ENCODE measurements around the gene ZNF213. TPM values are rescaled to one million over a fixed set of nuclear protein-coding genes. Genes with fewer than 3 reads are reported as not detected.
A peak's percentile ranks its signal among the peaks of the same experiment; 100 is the strongest.

The ZNF213 gene
- total RNA-seq, 6 experiments from 2014 or later, result 1.3 to 4.4 (median 1.7) TPM

DNA sequence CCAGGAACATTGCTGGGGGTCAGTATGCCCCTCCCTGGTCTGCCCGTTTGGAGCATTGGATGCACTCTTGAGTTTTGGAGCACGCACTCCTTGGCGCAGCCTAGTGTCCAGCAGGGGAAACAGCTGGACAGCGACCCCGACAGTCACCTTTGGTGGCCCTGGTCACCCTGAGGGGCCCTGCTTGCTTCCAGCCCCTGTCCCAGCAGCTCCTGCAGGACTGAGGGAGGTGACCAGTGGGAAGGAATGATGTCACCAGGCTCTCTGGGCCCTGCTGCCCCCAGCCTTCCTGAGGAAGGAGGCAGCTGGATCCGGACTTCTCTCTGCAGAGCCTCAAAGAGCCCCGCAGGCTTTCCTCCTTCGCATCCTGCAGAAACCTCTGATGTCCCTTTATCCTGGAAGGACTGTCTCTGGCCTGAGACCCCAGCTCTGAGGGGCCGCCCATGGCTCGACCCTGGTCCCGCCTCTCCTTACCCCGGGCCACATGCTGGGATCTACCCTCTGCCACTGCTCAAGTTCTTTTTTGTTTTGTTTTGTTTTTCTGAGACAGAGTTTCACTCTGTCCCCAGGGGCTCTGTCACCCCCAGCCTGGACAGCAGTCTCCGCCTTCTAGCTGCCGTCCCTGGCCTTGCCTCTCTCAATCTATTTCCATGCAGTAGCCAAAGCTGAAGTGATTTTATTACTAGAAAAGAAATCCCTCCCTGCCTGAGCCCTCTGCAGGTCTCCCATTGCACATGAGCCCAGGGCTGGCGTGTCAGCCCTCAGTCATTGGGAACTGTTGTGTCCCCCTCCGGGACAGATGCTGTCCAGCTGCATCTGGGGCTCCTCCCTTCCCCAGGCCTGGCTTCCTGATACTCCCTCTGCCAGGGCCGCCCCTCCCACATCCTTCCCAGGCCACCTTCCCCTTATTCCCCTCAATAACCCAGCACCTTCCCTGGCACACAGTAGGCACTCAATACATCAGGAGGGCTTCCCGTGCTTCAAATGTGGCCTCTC, 47.3 kb upstream of the ZNF213 start:
- intact Hi-C loops (cut with DNase I), result no loop called here
- Histone ChIP-seq H3K4me3 (peak overlapping the region in 2 of 3 donors; percentile 12 to 34), H3K4me1 (no peaks in the 10 kb centered on the region), H3K27me3 (no peaks in the 10 kb centered on the region), H3K9me3 (no peaks in the 10 kb centered on the region), H3K36me3 (no peaks in the 10 kb centered on the region), H3K27ac (peak overlapping the region in 2 of 3 donors; percentile 43 to 65)
- DNase-seq, result peak in 2 of 3 donors; percentile 68 to 70
- WGBS (ENCODE audit: insufficient coverage, low coverage, low lambda C conversion rate, missing lambda C conversion rate), result 44% methylated on average over 7 of the region's 18 CpGs
- no peak for TF ChIP-seq POLR2A (IDR thresholded peaks at IDR 0.05)
- TF ChIP-seq, protein P1, sequence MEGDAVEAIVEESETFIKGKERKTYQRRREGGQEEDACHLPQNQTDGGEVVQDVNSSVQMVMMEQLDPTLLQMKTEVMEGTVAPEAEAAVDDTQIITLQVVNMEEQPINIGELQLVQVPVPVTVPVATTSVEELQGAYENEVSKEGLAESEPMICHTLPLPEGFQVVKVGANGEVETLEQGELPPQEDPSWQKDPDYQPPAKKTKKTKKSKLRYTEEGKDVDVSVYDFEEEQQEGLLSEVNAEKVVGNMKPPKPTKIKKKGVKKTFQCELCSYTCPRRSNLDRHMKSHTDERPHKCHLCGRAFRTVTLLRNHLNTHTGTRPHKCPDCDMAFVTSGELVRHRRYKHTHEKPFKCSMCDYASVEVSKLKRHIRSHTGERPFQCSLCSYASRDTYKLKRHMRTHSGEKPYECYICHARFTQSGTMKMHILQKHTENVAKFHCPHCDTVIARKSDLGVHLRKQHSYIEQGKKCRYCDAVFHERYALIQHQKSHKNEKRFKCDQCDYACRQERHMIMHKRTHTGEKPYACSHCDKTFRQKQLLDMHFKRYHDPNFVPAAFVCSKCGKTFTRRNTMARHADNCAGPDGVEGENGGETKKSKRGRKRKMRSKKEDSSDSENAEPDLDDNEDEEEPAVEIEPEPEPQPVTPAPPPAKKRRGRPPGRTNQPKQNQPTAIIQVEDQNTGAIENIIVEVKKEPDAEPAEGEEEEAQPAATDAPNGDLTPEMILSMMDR (IDR thresholded peaks at IDR 0.05), result peak; percentile 13 to 40 (median 24)
- peak; percentile 82 to 87 (median 85) for ATAC-seq

- DNase-seq (no peak), ATAC-seq (no peak)
- TF ChIP-seq POLR2A (IDR thresholded peaks at IDR 0.05), result no peak
- TF ChIP-seq, protein P1 (IDR thresholded peaks at IDR 0.05), result no peak
- intact Hi-C loops (cut with DNase I), result no loop called here
- H3K27ac ChIP-seq, result no peak overlapping the region
- H3K4me3 ChIP-seq, result no peak overlapping the region
- no peaks in the 10 kb centered on the region for H3K27me3 ChIP-seq
- H3K4me1 ChIP-seq, result no peaks in the 10 kb centered on the region
- no peaks in the 10 kb centered on the region for H3K9me3 ChIP-seq
- H3K36me3 ChIP-seq, result no peaks in the 10 kb centered on the region
- WGBS (ENCODE audit: insufficient coverage, low coverage, low lambda C conversion rate, missing lambda C conversion rate), result 78% methylated on average over 4 of the region's 7 CpGs
Observed at GRCh38 chr16:3088450-3088849, 46.4 kb upstream of the ZNF213 start.

GRCh38 chr16:3088925-3089716, 45.7 kb upstream of the ZNF213 start:
- H3K9me3 ChIP-seq, result no peaks in the 10 kb centered on the region
- intact Hi-C loops (cut with DNase I), result no loop called here
- DNase-seq, result peak in 1 of 3 donors; percentile 44
- H3K4me1 ChIP-seq, result no peaks in the 10 kb centered on the region
- no peak overlapping the region for H3K27ac ChIP-seq
- no peak for ATAC-seq
- H3K27me3 ChIP-seq, result no peaks in the 10 kb centered on the region
- 60% methylated on average over 3 of the region's 71 CpGs for WGBS (ENCODE audit: insufficient coverage, low coverage, low lambda C conversion rate, missing lambda C conversion rate)
- H3K4me3 ChIP-seq, result no peak overlapping the region
- no peak for TF ChIP-seq POLR2A (IDR thresholded peaks at IDR 0.05)
- TF ChIP-seq, protein P1 (IDR thresholded peaks at IDR 0.05), result no peak
- no peaks in the 10 kb centered on the region for H3K36me3 ChIP-seq

DNA sequence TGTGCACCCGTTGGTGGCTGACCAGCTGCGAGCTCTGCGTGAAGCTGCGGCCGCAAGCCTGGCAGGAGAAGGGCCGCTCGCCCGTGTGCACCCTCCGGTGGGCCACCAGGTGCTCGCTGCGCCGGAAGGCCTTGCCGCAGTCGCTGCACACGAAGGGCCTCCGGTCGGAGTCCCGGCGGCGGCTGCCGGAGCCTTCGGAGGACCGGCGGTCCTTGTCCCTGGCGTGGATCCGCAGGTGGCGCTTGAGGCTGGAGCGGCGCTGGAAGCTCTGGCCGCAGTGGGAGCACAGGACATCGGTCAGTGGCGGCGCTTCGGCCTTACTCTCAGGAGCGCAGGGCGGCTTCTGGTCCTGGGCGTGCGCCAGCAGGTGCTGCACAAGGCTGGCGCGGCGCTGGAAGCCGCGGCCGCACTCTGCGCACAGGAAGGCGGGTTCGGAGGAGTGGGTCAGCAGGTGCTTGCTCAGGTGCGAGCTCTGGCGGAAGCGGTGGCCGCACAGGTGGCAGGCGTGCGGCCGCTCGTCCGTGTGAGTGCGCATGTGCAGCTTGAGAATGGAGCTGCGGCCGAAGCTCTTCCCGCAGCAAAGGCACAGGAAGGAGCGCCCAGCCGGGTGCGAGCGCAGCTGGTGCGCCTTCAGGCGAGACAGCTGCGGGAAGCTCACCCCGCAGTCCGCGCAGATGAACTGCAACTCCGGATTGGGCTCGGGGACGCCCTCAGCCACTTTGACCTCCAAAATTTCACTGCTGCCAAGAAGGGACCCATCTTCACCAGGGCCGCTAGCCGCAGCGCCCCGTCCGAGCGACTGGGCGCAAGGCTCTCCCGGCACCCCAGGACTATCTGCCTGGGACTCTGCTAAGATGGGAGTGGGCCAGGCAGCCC, 44.9 kb upstream of the ZNF213 start:
- no peak for TF ChIP-seq POLR2A (IDR thresholded peaks at IDR 0.05)
- TF ChIP-seq, protein P1 (IDR thresholded peaks at IDR 0.05), result no peak
- H3K36me3 ChIP-seq, result no peaks in the 10 kb centered on the region
- H3K9me3 ChIP-seq, result no peaks in the 10 kb centered on the region
- ATAC-seq (no peak), DNase-seq (peak in 1 of 3 donors; percentile 45)
- intact Hi-C loops (cut with DNase I), result no loop called here
- no peak overlapping the region for H3K4me3 ChIP-seq
- H3K4me1 ChIP-seq, result no peaks in the 10 kb centered on the region
- H3K27me3 ChIP-seq, result no peaks in the 10 kb centered on the region
- 86% methylated on average over 5 of the region's 81 CpGs for WGBS (ENCODE audit: insufficient coverage, low coverage, low lambda C conversion rate, missing lambda C conversion rate)
- H3K27ac ChIP-seq, result no peak overlapping the region
